ENCODE data around the gene TMPRSS13. TPM values are rescaled to one million over a fixed set of nuclear protein-coding genes. Genes with fewer than 3 reads are reported as not detected.
A peak's percentile ranks its signal among the peaks of the same experiment; 100 is the strongest.

The TMPRSS13 gene
- total and polyA plus RNA-seq, 7 donors: not detected

GRCh38 chr11:117851852-117852251, 77.3 kb downstream of the TMPRSS13 start:
- no peak overlapping the region for H3K27ac ChIP-seq
- intact Hi-C loops (cut with DNase I): no loop called here

GRCh38 chr11:117851106-117851505, 78.1 kb downstream of the TMPRSS13 start:
- Histone ChIP-seq H3K27ac (no peak overlapping the region), H3K4me1 (no peaks in the 10 kb centered on the region), H3K27me3 (ENCODE audit: insufficient read depth in 3 of 3, low read length in 2 of 3) (no peaks in the 10 kb centered on the region), H3K4me3 (no peak overlapping the region), H3K36me3 (ENCODE audit: insufficient read depth in 1 of 2, low read depth in 1 of 2) (no peaks in the 10 kb centered on the region), H3K9me3 (no peaks in the 10 kb centered on the region)
- intact Hi-C loops (cut with DNase I): no loop called here
- 51 to 59% (median 52%) methylated on average over 3 of the region's 3 CpGs for WGBS, 3 donors
- DNase-seq (no peak), ATAC-seq (peak in 1 of 4 donors; percentile 21)
- TF ChIP-seq, protein P1, sequence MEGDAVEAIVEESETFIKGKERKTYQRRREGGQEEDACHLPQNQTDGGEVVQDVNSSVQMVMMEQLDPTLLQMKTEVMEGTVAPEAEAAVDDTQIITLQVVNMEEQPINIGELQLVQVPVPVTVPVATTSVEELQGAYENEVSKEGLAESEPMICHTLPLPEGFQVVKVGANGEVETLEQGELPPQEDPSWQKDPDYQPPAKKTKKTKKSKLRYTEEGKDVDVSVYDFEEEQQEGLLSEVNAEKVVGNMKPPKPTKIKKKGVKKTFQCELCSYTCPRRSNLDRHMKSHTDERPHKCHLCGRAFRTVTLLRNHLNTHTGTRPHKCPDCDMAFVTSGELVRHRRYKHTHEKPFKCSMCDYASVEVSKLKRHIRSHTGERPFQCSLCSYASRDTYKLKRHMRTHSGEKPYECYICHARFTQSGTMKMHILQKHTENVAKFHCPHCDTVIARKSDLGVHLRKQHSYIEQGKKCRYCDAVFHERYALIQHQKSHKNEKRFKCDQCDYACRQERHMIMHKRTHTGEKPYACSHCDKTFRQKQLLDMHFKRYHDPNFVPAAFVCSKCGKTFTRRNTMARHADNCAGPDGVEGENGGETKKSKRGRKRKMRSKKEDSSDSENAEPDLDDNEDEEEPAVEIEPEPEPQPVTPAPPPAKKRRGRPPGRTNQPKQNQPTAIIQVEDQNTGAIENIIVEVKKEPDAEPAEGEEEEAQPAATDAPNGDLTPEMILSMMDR (IDR thresholded peaks at IDR 0.05): no peak

More at GRCh38 chr11:117851852-117852251, 77.3 kb downstream of the TMPRSS13 start:
- Histone ChIP-seq H3K4me3 (no peak overlapping the region), H3K9me3 (no peaks in the 10 kb centered on the region), H3K36me3 (ENCODE audit: insufficient read depth in 1 of 2, low read depth in 1 of 2) (no peaks in the 10 kb centered on the region), H3K4me1 (no peaks in the 10 kb centered on the region), H3K27me3 (ENCODE audit: insufficient read depth in 3 of 3, low read length in 2 of 3) (peaks cover 0 to 2% (median 0%) of the 10 kb centered on the region in 3 donors)
- DNase-seq: no peak
- TF ChIP-seq, protein P1 (IDR thresholded peaks at IDR 0.05): no peak
- ATAC-seq: no peak
- WGBS, 3 donors: 20 to 56% (median 38%) methylated on average over 3 of the region's 3 CpGs

Other genes starting within 250 kb of the TMPRSS13 start
- under 1 TPM; 0.06 to 0.52 (median 0.10) TPM for gene DSCAML1, start 132.2 kb downstream of the TMPRSS13 start, total RNA-seq
- gene DSCAML1, start 132.2 kb downstream of the TMPRSS13 start, polyA plus RNA-seq: under 1 TPM; 0.04 to 0.06 (median 0.04) TPM
- under 1 TPM in 2 of 4 donors, not detected in 2; 0.42 to 0.69 TPM for gene FXYD2, start 104.7 kb downstream of the TMPRSS13 start, total RNA-seq
- gene FXYD2, start 104.7 kb downstream of the TMPRSS13 start, polyA plus RNA-seq: under 1 TPM; 0.17 to 0.49 (median 0.24) TPM
- gene FXYD6, start 52.7 kb downstream of the TMPRSS13 start, total RNA-seq: 10 to 100 TPM; 10.8 to 27.9 (median 11.5) TPM
- gene FXYD6, start 52.7 kb downstream of the TMPRSS13 start, polyA plus RNA-seq: 10 to 100 TPM; 14.0 to 17.5 (median 14.8) TPM
- 1 to 10 TPM; 1.1 to 3.9 (median 2.8) TPM for gene IL10RA, start 57.0 kb upstream of the TMPRSS13 start, total RNA-seq
- under 1 TPM; 0.39 to 0.98 (median 0.78) TPM for gene IL10RA, start 57.0 kb upstream of the TMPRSS13 start, polyA plus RNA-seq
- under 1 TPM in 1 of 4 donors, not detected in 3; 0.47 TPM for gene TMPRSS4, start 147.7 kb upstream of the TMPRSS13 start, total RNA-seq
- gene TMPRSS4, start 147.7 kb upstream of the TMPRSS13 start, polyA plus RNA-seq: under 1 TPM in 1 of 3 donors, not detected in 2; 0.12 TPM
- gene SMIM35, start 157.6 kb upstream of the TMPRSS13 start, total RNA-seq: under 1 TPM in 1 of 4 donors, not detected in 3; 0.09 TPM
- not detected for gene SMIM35, start 157.6 kb upstream of the TMPRSS13 start, polyA plus RNA-seq
- gene SCN4B, start 223.4 kb upstream of the TMPRSS13 start, total RNA-seq: 10 to 100 TPM in 1 of 4 donors, 1 to 10 TPM in 3; 5.1 to 15.1 (median 7.8) TPM
- 1 to 10 TPM; 3.6 to 6.3 (median 4.1) TPM for gene SCN4B, start 223.4 kb upstream of the TMPRSS13 start, polyA plus RNA-seq
- gene SCN2B, start 247.2 kb upstream of the TMPRSS13 start, total RNA-seq: 1 to 10 TPM in 3 of 4 donors, under 1 TPM in 1; 0.40 to 6.6 (median 1.8) TPM
- gene SCN2B, start 247.2 kb upstream of the TMPRSS13 start, polyA plus RNA-seq: under 1 TPM; 0.09 to 0.51 (median 0.23) TPM

All from psoas muscle (tissue), 8 donors.